B cell (primary cell): ENCODE measurements around the gene OR9A2. TPM values are rescaled to one million over a fixed set of nuclear protein-coding genes. Genes with fewer than 3 reads are reported as not detected.

ENCODE experiments used
- ATAC-seq: fragments of 200-7000 bp; cut with Tn5 transposase; one replicate; pipeline ENCODE4 v1.10.0; 2021; ENCODE audit warnings: low read depth, mild to moderate bottlenecking, moderate number of reproducible peaks, moderate library complexity
- CTCF ChIA-PET: fragments of 350-600 bp; sonication (Branson Sonifier 250); formaldehyde crosslinking; loops from one replicate; lab custom pipeline; 2021; ENCODE audit warnings: antibody characterized with exemption, inconsistent platforms; lab: Charles Lee
- POLR2A ChIA-PET: fragments of 350-600 bp; sonication (Branson Sonifier 250); formaldehyde crosslinking; loops from one replicate; lab custom pipeline; 2021; ENCODE audit warnings: antibody characterized with exemption; lab: Charles Lee
- DNase-seq: peaks from one replicate; pipeline ENCODE4 v3.0.0; 2013
- H2AFZ ChIP-seq: 2 replicates; pipeline ENCODE4 v1.6.1; 2012; ENCODE audit warnings: mild to moderate bottlenecking, low read depth, low read length; ENCODE audit not compliant: insufficient read depth, poor library complexity, severe bottlenecking
- H3K27ac ChIP-seq, 2 donors: 1 replicate in 1 of 2; 2 replicates in 1 of 2; pipeline ENCODE4 v1.5.1; 2012 to 2013; ENCODE audit warnings: low read length in 2 of 2, mild to moderate bottlenecking in 2 of 2, moderate library complexity in 1 of 2
- H3K27me3 ChIP-seq, 4 experiments: fragments of 200-600 bp in 1 of 4; sonication (generic) in 1 of 4; replicated peaks in 1 of 4; 1 replicate in 2 of 4; 2 replicates in 2 of 4; pipeline versions ENCODE4 v1.6.1 to v1.7.0; 2013 to 2016; ENCODE audit warnings: low read length in 3 of 4, mild to moderate bottlenecking in 2 of 4, mixed read lengths in 1 of 4, moderate library complexity in 1 of 4; ENCODE audit not compliant: insufficient read depth in 4 of 4, control insufficient read depth in 3 of 4; ENCODE audit errors: control extremely low read depth in 1 of 4
- H3K36me3 ChIP-seq, 2 experiments: replicated peaks in 1 of 2; 1 replicate in 1 of 2; 2 replicates in 1 of 2; pipeline versions ENCODE4 v1.6.1 to v1.7.1; 2013; ENCODE audit warnings: low read length in 1 of 2; ENCODE audit not compliant: insufficient read depth in 2 of 2, control insufficient read depth in 1 of 2; ENCODE audit errors: control extremely low read depth in 1 of 2, extremely low read depth in 1 of 2
- H3K4me1 ChIP-seq, 2 donors: fragments of 200-600 bp in 1 of 2; sonication (generic) in 1 of 2; 1 replicate in 1 of 2; 2 replicates in 1 of 2; pipeline versions ENCODE4 v1.5.1 to v1.6.1; 2013 to 2017; ENCODE audit warnings: low read length in 2 of 2; ENCODE audit not compliant: control insufficient read depth in 2 of 2, insufficient read depth in 2 of 2
- H3K4me2 ChIP-seq: replicated peaks from 2 replicates; pipeline ENCODE3; 2012; ENCODE audit warnings: mild to moderate bottlenecking, low read depth, low read length; ENCODE audit not compliant: poor library complexity, severe bottlenecking
- H3K4me3 ChIP-seq, 5 experiments: fragments of 200-600 bp in 1 of 5; sonication (generic) in 1 of 5; 1 replicate in 3 of 5; 2 replicates in 2 of 5; pipeline versions ENCODE4 v1.5.1 to v1.7.0; 2011 to 2016; ENCODE audit warnings: low read length in 4 of 5, mild to moderate bottlenecking in 4 of 5, low read depth in 2 of 5, control low read depth in 1 of 5, moderate library complexity in 1 of 5; ENCODE audit not compliant: insufficient read depth in 1 of 5; ENCODE audit errors: control extremely low read depth in 1 of 5, extremely low read depth in 1 of 5
- H3K79me2 ChIP-seq: fragments of 200-600 bp; sonication (generic); one replicate; pipeline ENCODE4 v1.6.0; 2016; ENCODE audit warnings: low read length; ENCODE audit not compliant: control insufficient read depth, insufficient read depth
- H3K9ac ChIP-seq: fragments of 200-600 bp; sonication (generic); 2 replicates; pipeline ENCODE4 v1.6.1; 2017; ENCODE audit warnings: mild to moderate bottlenecking, low read length, moderate library complexity
- H3K9me3 ChIP-seq, 3 donors: one replicate each; pipeline versions ENCODE4 v1.6.1 to v1.7.1; 2013; ENCODE audit warnings: low read length in 2 of 3; ENCODE audit not compliant: control insufficient read depth in 2 of 3, insufficient read depth in 1 of 3; ENCODE audit errors: control extremely low read depth in 1 of 3
- H4K20me1 ChIP-seq: 2 replicates; pipeline ENCODE4 v1.6.0; 2012; ENCODE audit warnings: mild to moderate bottlenecking, low read length; ENCODE audit not compliant: insufficient read depth, control insufficient read depth, poor library complexity, severe bottlenecking
- H3K27ac Mint-ChIP-seq: one replicate; pipeline ENCODE4 v1.8.0; 2021; ENCODE audit warnings: mixed read lengths
- H3K27me3 Mint-ChIP-seq: one replicate; pipeline ENCODE4 v1.8.0; 2021; ENCODE audit warnings: mixed read lengths
- H3K4me1 Mint-ChIP-seq: one replicate; pipeline ENCODE4 v1.8.0; 2021; ENCODE audit warnings: mixed read lengths
- H3K4me3 Mint-ChIP-seq: one replicate; pipeline ENCODE4 v1.8.0; 2021; ENCODE audit warnings: mixed read lengths
- H3K9me3 Mint-ChIP-seq: one replicate; pipeline ENCODE4 v1.8.0; 2022; ENCODE audit warnings: mixed read lengths; ENCODE audit not compliant: insufficient read depth
- CTCF ChIP-seq: fragments of 200-600 bp; IDR thresholded peaks from one replicate; pipeline ENCODE4 v1.8.0; 2022; ENCODE audit warnings: antibody characterized with exemption, mild to moderate bottlenecking
- EZH2 ChIP-seq: IDR thresholded peaks from 2 replicates; pipeline ENCODE4 v1.6.1; 2012; ENCODE audit warnings: borderline replicate concordance, low read depth, mild to moderate bottlenecking, moderate library complexity, low read length; ENCODE audit not compliant: insufficient read depth, poor library complexity, severe bottlenecking
- WGBS: methylation state at CpG from one replicate; pipeline ENCODE4 v1.1.5; 2013; ENCODE audit warnings: missing lambda C conversion rate; ENCODE audit not compliant: insufficient coverage; 5-methylcytosine and 5-hydroxymethylcytosine counted together
- intact Hi-C: fragments of 100-400 bp; cut with micrococcal nuclease; formaldehyde crosslinking; loops from one replicate; pipeline ENCODE4 v1.10.0; 2022
- polyA plus RNA-seq: library from polyadenylated mRNA; depleted of rRNA; stranded (reverse); fragments of >200 nt; gene quantifications from 2 replicates; pipeline ENCODE4 v1.2.3, GENCODE V29; 2012
- total RNA-seq, 2 donors: library from RNA; stranded (reverse); fragments of 120-200 nt in 1 of 2; gene quantifications; 1 replicate in 1 of 2; 2 replicates in 1 of 2; pipeline versions ENCODE4 v1.2.3 to v1.2.4, GENCODE V29; 2013 to 2022

The OR9A2 gene
- total and polyA plus RNA-seq, 2 donors (not counting 1 experiment from before 2014, with no cell fraction given) = not detected

DNA sequence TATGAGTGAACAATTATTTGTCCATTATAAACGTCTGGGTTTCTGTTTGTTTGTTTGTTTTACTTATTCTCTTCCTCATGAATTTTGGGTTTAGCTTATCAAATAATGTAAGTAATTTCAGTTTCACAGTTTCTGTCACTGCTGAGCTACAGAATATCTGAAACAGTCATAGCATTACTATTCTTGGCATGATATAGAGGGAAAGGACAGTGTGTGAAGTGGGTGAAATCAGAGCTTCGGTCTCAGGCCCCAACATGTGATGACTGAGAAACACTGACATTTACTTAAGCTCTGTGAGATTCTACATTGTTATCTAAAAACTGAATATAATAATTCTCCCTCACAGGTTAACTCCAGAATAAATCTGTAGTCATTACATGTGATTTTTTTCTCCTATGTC lies 16.5 kb upstream of the OR9A2 start:
- Mint-ChIP-seq H3K9me3 (no peaks in the 10 kb centered on the region), H3K4me1 (peaks cover 30% of the 10 kb centered on the region), H3K27me3 (no peaks in the 10 kb centered on the region), H3K27ac (no peak overlapping the region), H3K4me3 (no peak overlapping the region)
- ChIA-PET CTCF (interaction anchor here (1.5 kb wide), 1 partner anchor 18 kb away, joined by 3 read pairs; no protein-coding TSS in a partner anchor), POLR2A (no interaction called here)
- H3K4me3 ChIP-seq = no peak overlapping the region
- WGBS = no CpG with 5 or more reads among the region's 2 CpGs
- no peak overlapping the region for H3K27ac ChIP-seq
- H3K9ac ChIP-seq = no peak overlapping the region
- H2AFZ ChIP-seq = no peak overlapping the region
- no peak for TF ChIP-seq EZH2
- no peak for TF ChIP-seq CTCF
- no peak overlapping the region for H3K4me2 ChIP-seq
- intact Hi-C loops = no loop called here
- no peaks in the 10 kb centered on the region for H4K20me1 ChIP-seq
- ATAC-seq (no peak), DNase-seq (no peak)
- H3K79me2 ChIP-seq = no peaks in the 10 kb centered on the region
- H3K36me3 ChIP-seq = no peaks in the 10 kb centered on the region
- no peaks in the 10 kb centered on the region for H3K27me3 ChIP-seq
- peaks cover 15 to 17% of the 10 kb centered on the region in 2 donors for H3K4me1 ChIP-seq
- H3K9me3 ChIP-seq = no peaks in the 10 kb centered on the region

DNA sequence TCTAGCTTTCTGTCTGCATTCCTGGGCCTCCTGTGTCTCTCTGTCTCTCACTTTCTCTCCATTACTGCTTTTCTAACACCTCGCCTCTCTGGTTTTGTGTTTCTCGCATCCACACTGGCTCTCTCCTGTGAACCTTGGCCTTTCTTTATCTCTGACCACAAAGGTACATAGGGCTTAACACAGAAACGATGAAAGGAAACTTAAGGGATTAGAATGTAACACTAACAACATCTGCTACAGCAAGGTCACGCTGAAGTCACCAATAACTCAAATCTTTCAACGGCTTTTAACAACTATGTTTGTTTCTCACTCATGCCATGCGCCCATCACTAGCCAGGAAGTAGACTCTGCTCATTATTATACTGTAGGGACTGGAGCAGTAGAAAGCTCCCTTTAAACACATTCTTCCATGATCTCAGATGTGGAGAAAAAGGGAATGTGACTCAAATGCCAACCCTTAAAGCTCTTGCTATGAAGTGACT lies 15.9 kb upstream of the OR9A2 start:
- Mint-ChIP-seq H3K4me1 (peaks cover 26% of the 10 kb centered on the region), H3K27ac (no peak overlapping the region), H3K27me3 (no peaks in the 10 kb centered on the region), H3K9me3 (no peaks in the 10 kb centered on the region), H3K4me3 (no peak overlapping the region)
- Histone ChIP-seq H4K20me1 (no peaks in the 10 kb centered on the region), H3K27ac (no peak overlapping the region), H3K9ac (no peak overlapping the region), H3K4me3 (no peak overlapping the region), H3K27me3 (no peaks in the 10 kb centered on the region), H3K9me3 (no peaks in the 10 kb centered on the region), H2AFZ (no peak overlapping the region), H3K79me2 (no peaks in the 10 kb centered on the region), H3K4me2 (no peak overlapping the region), H3K4me1 (peaks cover 14 to 15% of the 10 kb centered on the region in 2 donors), H3K36me3 (no peaks in the 10 kb centered on the region)
- 100% methylated on average over 2 of the region's 6 CpGs for WGBS
- DNase-seq = no peak
- CTCF ChIA-PET = no interaction called here
- intact Hi-C loops = no loop called here
- ATAC-seq = no peak
- POLR2A ChIA-PET = no interaction called here
- TF ChIP-seq EZH2 (no peak), CTCF (no peak)
